ENCODE results near the gene KCNS3. TPM values are rescaled to one million over a fixed set of nuclear protein-coding genes. Genes with fewer than 3 reads are reported as not detected.

Gene KCNS3
- total and polyA plus RNA-seq, 8 donors: 7.6 to 150 (median 19.3) TPM

DNA sequence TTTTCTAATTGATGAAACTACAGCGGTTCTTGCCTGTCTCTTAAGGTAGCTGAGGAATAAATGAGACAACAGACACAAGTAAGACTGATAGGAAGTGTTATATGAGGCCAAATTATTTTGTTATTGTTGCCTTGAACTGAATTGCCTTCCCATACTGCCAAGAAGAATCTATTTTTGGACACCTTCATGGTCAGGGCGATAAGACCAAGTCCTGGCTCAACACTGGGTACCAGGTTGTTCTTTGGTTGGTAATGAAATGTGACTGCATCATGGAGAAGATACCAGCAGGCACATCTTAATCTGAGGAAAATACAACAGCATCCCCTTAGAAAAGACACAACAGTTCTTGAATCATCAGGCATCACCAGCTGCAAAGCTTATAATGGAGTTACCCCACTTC is 38.5 kb upstream of the KCNS3 start:
- intact Hi-C loops (cut with DNase I; ENCODE audit: low total_unique reads): no loop called here
- H3K27me3 ChIP-seq: no peaks in the 10 kb centered on the region
- no peaks in the 10 kb centered on the region for H3K4me1 ChIP-seq
- H3K27ac ChIP-seq: no peak overlapping the region
- TF ChIP-seq, protein P1, sequence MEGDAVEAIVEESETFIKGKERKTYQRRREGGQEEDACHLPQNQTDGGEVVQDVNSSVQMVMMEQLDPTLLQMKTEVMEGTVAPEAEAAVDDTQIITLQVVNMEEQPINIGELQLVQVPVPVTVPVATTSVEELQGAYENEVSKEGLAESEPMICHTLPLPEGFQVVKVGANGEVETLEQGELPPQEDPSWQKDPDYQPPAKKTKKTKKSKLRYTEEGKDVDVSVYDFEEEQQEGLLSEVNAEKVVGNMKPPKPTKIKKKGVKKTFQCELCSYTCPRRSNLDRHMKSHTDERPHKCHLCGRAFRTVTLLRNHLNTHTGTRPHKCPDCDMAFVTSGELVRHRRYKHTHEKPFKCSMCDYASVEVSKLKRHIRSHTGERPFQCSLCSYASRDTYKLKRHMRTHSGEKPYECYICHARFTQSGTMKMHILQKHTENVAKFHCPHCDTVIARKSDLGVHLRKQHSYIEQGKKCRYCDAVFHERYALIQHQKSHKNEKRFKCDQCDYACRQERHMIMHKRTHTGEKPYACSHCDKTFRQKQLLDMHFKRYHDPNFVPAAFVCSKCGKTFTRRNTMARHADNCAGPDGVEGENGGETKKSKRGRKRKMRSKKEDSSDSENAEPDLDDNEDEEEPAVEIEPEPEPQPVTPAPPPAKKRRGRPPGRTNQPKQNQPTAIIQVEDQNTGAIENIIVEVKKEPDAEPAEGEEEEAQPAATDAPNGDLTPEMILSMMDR (IDR thresholded peaks at IDR 0.05): no peak
- no peak for TF ChIP-seq POLR2A (IDR thresholded peaks at IDR 0.05)
- no peak for TF ChIP-seq EP300 (IDR thresholded peaks at IDR 0.05)
- TF ChIP-seq POLR2AphosphoS5 (IDR thresholded peaks at IDR 0.05): no peak
- no peak for DNase-seq
- H3K36me3 ChIP-seq: no peaks in the 10 kb centered on the region
- WGBS, 5 donors: 71 to 87% (median 77%) methylated on average over 2 of the region's 2 CpGs
- H3K9me3 ChIP-seq: no peaks in the 10 kb centered on the region
- no peak overlapping the region for H3K4me3 ChIP-seq

DNA sequence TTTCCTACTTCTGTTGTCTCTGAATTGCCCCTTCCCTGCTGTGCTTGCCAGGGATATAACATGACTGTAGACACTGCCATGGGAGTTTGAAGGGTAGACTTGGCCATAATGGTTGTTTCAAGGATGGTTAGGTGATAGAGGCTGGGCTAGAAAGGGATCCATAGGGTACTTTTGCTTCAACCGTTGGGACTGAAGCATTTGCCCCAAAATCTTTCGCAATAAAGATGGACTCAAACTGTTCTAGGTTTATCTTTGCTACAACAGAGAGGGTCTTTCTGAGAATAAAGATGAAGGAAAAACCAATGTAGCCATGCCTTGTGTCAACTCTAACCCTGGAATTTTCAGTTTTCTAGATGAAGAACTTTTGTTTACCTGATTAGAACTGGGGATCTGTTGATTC is 35.0 kb upstream of the KCNS3 start:
- Histone ChIP-seq H3K9me3 (no peaks in the 10 kb centered on the region), H3K36me3 (no peaks in the 10 kb centered on the region), H3K4me3 (no peak overlapping the region), H3K27me3 (no peaks in the 10 kb centered on the region), H3K27ac (no peak overlapping the region), H3K4me1 (no peaks in the 10 kb centered on the region)
- no peak for DNase-seq
- intact Hi-C loops (cut with DNase I; ENCODE audit: low total_unique reads): no loop called here
- WGBS, 5 donors: 83 to 98% (median 94%) methylated on average over 2 of the region's 2 CpGs
- TF ChIP-seq POLR2AphosphoS5 (IDR thresholded peaks at IDR 0.05) (no peak), EP300 (IDR thresholded peaks at IDR 0.05) (no peak), POLR2A (IDR thresholded peaks at IDR 0.05) (no peak)
- TF ChIP-seq, protein P1 (IDR thresholded peaks at IDR 0.05): no peak

DNA sequence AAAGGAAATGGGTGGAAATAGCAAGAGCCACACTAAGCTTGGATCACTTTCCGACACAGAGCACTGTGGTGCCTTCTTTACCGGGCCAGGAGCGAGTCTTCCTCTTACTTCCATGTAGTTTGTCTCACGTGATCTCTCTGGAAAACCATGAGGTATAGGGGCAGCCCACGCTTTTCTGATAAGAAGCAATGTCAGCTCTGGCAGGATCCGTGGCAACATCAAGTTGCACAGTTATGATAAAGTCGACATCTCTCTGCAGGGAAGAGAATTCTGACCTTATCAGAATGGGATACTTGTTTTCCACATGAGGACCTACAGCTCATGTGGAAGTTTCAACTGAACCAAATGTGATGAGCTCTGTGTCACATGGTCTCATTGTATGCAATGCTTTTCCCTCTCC is 32.7 kb upstream of the KCNS3 start:
- H3K27me3 ChIP-seq: no peaks in the 10 kb centered on the region
- WGBS, 5 donors: 85 to 96% (median 91%) methylated on average over 7 of the region's 7 CpGs
- no peaks in the 10 kb centered on the region for H3K9me3 ChIP-seq
- DNase-seq: no peak
- intact Hi-C loops (cut with DNase I; ENCODE audit: low total_unique reads): no loop called here
- no peak overlapping the region for H3K27ac ChIP-seq
- TF ChIP-seq, protein P1 (IDR thresholded peaks at IDR 0.05): no peak
- TF ChIP-seq EP300 (IDR thresholded peaks at IDR 0.05) (no peak), POLR2AphosphoS5 (IDR thresholded peaks at IDR 0.05) (no peak), POLR2A (IDR thresholded peaks at IDR 0.05) (no peak)
- no peak overlapping the region for H3K4me3 ChIP-seq
- H3K36me3 ChIP-seq: no peaks in the 10 kb centered on the region
- no peaks in the 10 kb centered on the region for H3K4me1 ChIP-seq

DNA sequence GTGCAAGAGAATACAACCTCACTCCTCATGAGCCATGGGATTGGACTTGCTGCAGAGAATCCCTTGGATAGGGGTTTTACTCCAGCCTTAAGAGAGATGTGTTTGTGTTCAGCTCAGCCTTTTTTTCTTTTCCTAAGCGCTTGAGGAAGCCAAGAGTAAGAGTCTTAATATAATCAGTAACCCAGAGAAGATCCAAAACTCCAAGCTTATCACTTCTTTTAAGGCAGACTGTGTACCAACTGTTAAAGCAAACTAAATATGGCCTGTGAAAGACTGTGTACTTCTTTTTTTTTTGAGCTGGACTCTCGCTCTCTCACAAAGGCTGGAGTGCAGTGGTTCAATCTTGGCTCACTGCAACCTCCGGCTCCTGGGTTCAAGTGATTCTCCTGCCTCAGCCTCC is 31.8 kb upstream of the KCNS3 start:
- no peak for DNase-seq
- WGBS, 5 donors: 32 to 64% (median 58%) methylated on average over 3 of the region's 3 CpGs
- intact Hi-C loops (cut with DNase I; ENCODE audit: low total_unique reads): no loop called here
- H3K27me3 ChIP-seq: no peaks in the 10 kb centered on the region
- no peak overlapping the region for H3K4me3 ChIP-seq
- TF ChIP-seq EP300 (IDR thresholded peaks at IDR 0.05) (no peak), POLR2A (IDR thresholded peaks at IDR 0.05) (no peak), POLR2AphosphoS5 (IDR thresholded peaks at IDR 0.05) (no peak)
- TF ChIP-seq, protein P1 (IDR thresholded peaks at IDR 0.05): no peak
- H3K27ac ChIP-seq: no peak overlapping the region
- no peaks in the 10 kb centered on the region for H3K36me3 ChIP-seq
- peaks cover 0 to under 1% (median under 1%) of the 10 kb centered on the region in 4 donors for H3K4me1 ChIP-seq
- H3K9me3 ChIP-seq: no peaks in the 10 kb centered on the region
